ENCODE data around the gene WDR75. TPM values are rescaled to one million over a fixed set of nuclear protein-coding genes. Genes with fewer than 3 reads are reported as not detected.

Gene WDR75
- total RNA-seq (2022) (53.8 and 57.7 TPM in 2 replicates), Bru-seq, nascent RNA (percentile 95 among the genes with signal in this experiment), BruChase-seq, experiment 1, labeled RNA remaining after a 6-hour chase (percentile 87 among the genes with signal in this experiment), BruChase-seq, experiment 2, labeled RNA remaining after a 2-hour chase (percentile 92 among the genes with signal in this experiment)
- long read RNA-seq, full-length matches to known transcripts = 34 of 42 reads
- long read RNA-seq, partial matches to known transcripts = 6 of 42 reads
- long read RNA-seq, other reads (novel, unspliced or antisense) = 2 of 42 reads

DNA sequence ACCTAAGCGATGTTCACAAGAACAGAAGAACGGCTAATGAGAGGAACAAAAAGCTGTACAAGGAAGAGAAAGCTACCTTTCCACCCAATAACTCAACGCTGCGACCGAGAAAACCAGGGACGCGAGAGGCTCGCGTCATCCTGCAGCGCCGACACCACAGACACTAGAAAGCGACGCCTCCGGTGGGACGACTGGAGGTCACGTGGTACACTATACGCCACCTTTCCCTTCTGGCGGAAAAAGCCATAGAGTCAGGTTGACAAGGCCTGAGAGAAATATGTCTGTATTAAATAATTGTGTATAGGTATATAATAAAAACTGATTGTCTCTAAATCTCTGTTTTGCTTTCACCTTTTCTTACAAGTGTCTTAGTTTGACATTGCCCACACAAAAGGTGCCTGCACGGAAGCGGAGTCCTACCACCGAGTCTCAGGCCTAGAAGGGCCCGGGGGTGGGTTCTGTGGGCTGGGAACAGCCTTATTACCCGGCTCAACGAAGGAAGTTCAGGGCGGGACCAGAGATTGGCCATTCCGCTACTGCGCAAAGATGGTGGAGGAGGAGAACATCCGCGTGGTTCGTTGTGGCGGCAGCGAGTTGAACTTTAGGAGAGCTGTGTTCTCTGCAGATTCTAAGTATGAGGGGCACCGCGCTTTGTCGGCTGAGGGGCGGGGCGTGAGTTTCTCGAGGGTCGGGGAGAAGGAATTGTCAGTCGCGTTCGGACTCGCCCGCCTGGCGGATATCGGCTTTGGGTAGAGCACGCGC lies at the start of gene WDR75:
Gene WDR75, plus strand, starts transcription at position 528 of the 762 bp plus-strand sequence. Its CDS starts 19 bp downstream, at position 547.
- TF ChIP-seq, protein P1, sequence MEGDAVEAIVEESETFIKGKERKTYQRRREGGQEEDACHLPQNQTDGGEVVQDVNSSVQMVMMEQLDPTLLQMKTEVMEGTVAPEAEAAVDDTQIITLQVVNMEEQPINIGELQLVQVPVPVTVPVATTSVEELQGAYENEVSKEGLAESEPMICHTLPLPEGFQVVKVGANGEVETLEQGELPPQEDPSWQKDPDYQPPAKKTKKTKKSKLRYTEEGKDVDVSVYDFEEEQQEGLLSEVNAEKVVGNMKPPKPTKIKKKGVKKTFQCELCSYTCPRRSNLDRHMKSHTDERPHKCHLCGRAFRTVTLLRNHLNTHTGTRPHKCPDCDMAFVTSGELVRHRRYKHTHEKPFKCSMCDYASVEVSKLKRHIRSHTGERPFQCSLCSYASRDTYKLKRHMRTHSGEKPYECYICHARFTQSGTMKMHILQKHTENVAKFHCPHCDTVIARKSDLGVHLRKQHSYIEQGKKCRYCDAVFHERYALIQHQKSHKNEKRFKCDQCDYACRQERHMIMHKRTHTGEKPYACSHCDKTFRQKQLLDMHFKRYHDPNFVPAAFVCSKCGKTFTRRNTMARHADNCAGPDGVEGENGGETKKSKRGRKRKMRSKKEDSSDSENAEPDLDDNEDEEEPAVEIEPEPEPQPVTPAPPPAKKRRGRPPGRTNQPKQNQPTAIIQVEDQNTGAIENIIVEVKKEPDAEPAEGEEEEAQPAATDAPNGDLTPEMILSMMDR (IDR thresholded peaks at IDR 0.05; ENCODE audit: unreplicated experiment) = no peak
- Mint-ChIP-seq H3K4me3 (ENCODE audit: low read depth, unreplicated experiment) (no peak within 1 kb of the TSS), H3K27ac (ENCODE audit: unreplicated experiment) (peak within 1 kb of the TSS; percentile 97), H3K4me1 (ENCODE audit: low read depth, unreplicated experiment) (no peaks in the 10 kb centered on the region), H3K9me3 (ENCODE audit: low read depth, unreplicated experiment) (no peaks in the 10 kb centered on the region), H3K27me3 (ENCODE audit: unreplicated experiment) (no peaks in the 10 kb centered on the region), H3K36me3 (ENCODE audit: insufficient read depth, unreplicated experiment) (peaks cover 20% of the 10 kb centered on the region)
- no TSS peak for BruUV-seq (replicated peaks)
- CTCF ChIA-PET = interaction anchor here (0.6 to 1.2 kb wide), 4 partner anchors 13 to 1207 kb away, joined by 3 to 10 read pairs (median 3); no protein-coding TSS in a partner anchor
- intact Hi-C loops (cut with micrococcal nuclease; ENCODE audit: unreplicated experiment) = no loop called here
- DNase-seq = peak; percentile 91

DNA sequence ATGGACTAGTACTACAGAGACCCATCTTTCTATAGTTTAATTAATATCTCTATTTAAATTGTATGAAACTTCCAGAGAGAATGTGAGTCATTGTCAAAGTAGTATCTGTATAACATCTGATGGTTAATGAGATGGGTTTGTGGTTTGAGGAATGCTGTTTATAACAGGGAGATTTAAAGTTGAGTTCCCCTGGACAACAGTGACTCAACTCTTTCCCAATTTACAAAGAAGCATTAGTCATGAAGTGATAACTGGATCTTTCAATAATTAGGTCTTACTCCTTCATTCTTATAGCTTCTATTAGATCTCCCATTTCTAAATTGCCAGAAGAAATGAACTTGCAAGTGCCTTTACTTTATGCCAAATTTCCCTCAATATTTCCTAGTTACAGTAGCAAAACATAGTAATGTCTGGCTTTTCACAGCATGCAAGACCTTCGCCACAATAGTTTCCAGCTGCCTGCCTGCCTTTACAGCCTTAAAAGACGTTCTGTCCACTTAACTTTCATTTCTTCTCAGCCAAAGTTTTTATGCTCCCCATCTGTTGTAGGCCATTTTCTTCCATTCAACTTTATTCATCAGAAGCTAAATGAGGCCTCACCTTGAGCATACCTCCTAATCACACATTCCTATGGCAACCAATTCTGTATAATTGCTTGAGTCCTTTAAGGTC lies 47.7 kb upstream of the WDR75 start:
- no peak for DNase-seq

DNA sequence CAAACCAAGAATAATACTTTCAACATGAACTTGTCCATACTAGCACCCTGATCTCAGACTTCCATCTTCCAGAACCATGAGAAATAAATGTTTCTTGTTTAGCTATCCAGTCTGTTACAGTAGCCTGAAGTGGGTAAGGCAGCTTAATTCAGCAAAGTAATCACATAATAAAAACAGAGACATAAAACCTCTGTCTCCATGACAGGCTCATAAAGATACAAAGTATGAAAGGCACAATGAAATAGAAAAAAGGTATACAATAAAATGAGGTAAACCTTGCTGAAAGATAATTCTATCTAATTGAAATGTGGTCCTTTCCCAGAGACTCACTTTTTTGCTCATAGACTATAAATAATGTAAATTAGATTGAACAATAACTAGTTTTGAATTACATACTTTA lies 46.7 kb upstream of the WDR75 start:
- CTCF ChIA-PET = no interaction called here
- TF ChIP-seq, protein P1 (IDR thresholded peaks at IDR 0.05; ENCODE audit: unreplicated experiment) = no peak
- Mint-ChIP-seq H3K9me3 (ENCODE audit: low read depth, unreplicated experiment) (no peaks in the 10 kb centered on the region), H3K4me1 (ENCODE audit: low read depth, unreplicated experiment) (peaks cover 11% of the 10 kb centered on the region), H3K27ac (ENCODE audit: unreplicated experiment) (no peak overlapping the region), H3K4me3 (ENCODE audit: low read depth, unreplicated experiment) (no peak overlapping the region), H3K27me3 (ENCODE audit: unreplicated experiment) (no peaks in the 10 kb centered on the region), H3K36me3 (ENCODE audit: insufficient read depth, unreplicated experiment) (no peaks in the 10 kb centered on the region)
- no peak for DNase-seq
- intact Hi-C loops (cut with micrococcal nuclease; ENCODE audit: unreplicated experiment) = no loop called here
- no TSS peak for BruUV-seq (replicated peaks)

More for the DNA sequence above, 47.7 kb upstream of the WDR75 start:
- CTCF ChIA-PET = no interaction called here
- TF ChIP-seq, protein P1 (IDR thresholded peaks at IDR 0.05; ENCODE audit: unreplicated experiment) = no peak
- no peaks in the 10 kb centered on the region for H3K9me3 Mint-ChIP-seq (ENCODE audit: low read depth, unreplicated experiment)
- peaks cover 11% of the 10 kb centered on the region for H3K4me1 Mint-ChIP-seq (ENCODE audit: low read depth, unreplicated experiment)
- no TSS peak for BruUV-seq (replicated peaks)
- no peak overlapping the region for H3K27ac Mint-ChIP-seq (ENCODE audit: unreplicated experiment)
- H3K4me3 Mint-ChIP-seq (ENCODE audit: low read depth, unreplicated experiment) = no peak overlapping the region
- H3K36me3 Mint-ChIP-seq (ENCODE audit: insufficient read depth, unreplicated experiment) = no peaks in the 10 kb centered on the region
- no peaks in the 10 kb centered on the region for H3K27me3 Mint-ChIP-seq (ENCODE audit: unreplicated experiment)
- intact Hi-C loops (cut with micrococcal nuclease; ENCODE audit: unreplicated experiment) = no loop called here

DNA sequence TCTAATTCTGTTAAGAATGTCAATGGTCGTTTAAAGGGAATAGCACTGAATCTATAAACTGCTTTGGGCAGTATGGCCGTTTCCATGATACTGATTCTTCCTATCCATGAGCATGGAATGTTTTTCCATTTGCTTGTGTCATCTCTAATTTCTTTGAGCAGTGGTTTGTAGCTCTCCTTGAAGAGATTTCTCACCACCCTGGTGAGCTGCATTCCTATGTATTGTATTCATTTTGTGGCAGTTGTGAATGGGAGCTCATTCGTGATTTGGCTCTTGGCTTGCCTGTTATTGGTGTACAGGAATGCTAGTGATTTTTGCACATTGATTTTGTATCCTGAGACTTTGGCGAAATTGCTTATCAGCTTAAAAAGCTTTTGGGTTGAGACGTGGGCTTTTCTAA lies 38.3 kb upstream of the WDR75 start:
- no peak overlapping the region for H3K4me3 Mint-ChIP-seq (ENCODE audit: low read depth, unreplicated experiment)
- intact Hi-C loops (cut with micrococcal nuclease; ENCODE audit: unreplicated experiment) = no loop called here
- BruUV-seq (replicated peaks) = no TSS peak
- no peak overlapping the region for H3K27ac Mint-ChIP-seq (ENCODE audit: unreplicated experiment)
- CTCF ChIA-PET = no interaction called here
- H3K36me3 Mint-ChIP-seq (ENCODE audit: insufficient read depth, unreplicated experiment) = no peaks in the 10 kb centered on the region
- peaks cover 6% of the 10 kb centered on the region for H3K4me1 Mint-ChIP-seq (ENCODE audit: low read depth, unreplicated experiment)
- H3K9me3 Mint-ChIP-seq (ENCODE audit: low read depth, unreplicated experiment) = no peaks in the 10 kb centered on the region
- H3K27me3 Mint-ChIP-seq (ENCODE audit: unreplicated experiment) = no peaks in the 10 kb centered on the region
- TF ChIP-seq, protein P1 (IDR thresholded peaks at IDR 0.05; ENCODE audit: unreplicated experiment) = no peak
- DNase-seq = no peak

All from Calu3 (cell line).